Testis (tissue), 3 donors: ENCODE results near the gene PCCA. TPM values are rescaled to one million over a fixed set of nuclear protein-coding genes. Genes with fewer than 3 reads are reported as not detected.
"Not testable (repeated sequence)": the region's sequence is repeated elsewhere in the genome, so short reads cannot be mapped to it uniquely, and the experiment has no call there.

ENCODE experiments used
- DNase-seq: peaks from one replicate; pipeline ENCODE4 v3.0.0-alpha.2; 2019
- H3K27ac ChIP-seq, 2 donors: fragments of 200-600 bp; sonication (generic); one replicate each; pipeline ENCODE4 v1.5.1; 2019
- H3K27me3 ChIP-seq: fragments of 200-600 bp; sonication (generic); one replicate; pipeline ENCODE4 v1.5.1; 2019
- H3K36me3 ChIP-seq: fragments of 200-600 bp; sonication (generic); one replicate; pipeline ENCODE4 v1.5.1; 2017; ENCODE audit warnings: low read depth; ENCODE audit errors: missing control alignments
- H3K4me1 ChIP-seq: fragments of 200-600 bp; sonication (generic); one replicate; pipeline ENCODE4 v1.5.1; 2019
- H3K4me3 ChIP-seq, 2 donors: fragments of 200-600 bp; sonication (generic); one replicate each; pipeline ENCODE4 v1.5.1; 2017 to 2019
- H3K9me3 ChIP-seq: fragments of 200-600 bp; sonication (generic); one replicate; pipeline ENCODE4 v1.5.1; 2017
- CTCF ChIP-seq, 3 experiments: fragments of 450-650 bp in 2 of 3; fragments of 200-600 bp in 1 of 3; sonication (generic) in 1 of 3; IDR thresholded peaks; one replicate each; pipeline ENCODE4 v1.5.1; 2016 to 2019; ENCODE audit warnings: antibody characterized with exemption in 3 of 3, mild to moderate bottlenecking in 2 of 3, moderate library complexity in 1 of 3
- POLR2A ChIP-seq: fragments of 450-650 bp; IDR thresholded peaks from one replicate; pipeline ENCODE4 v1.6.1; 2017; ENCODE audit warnings: antibody characterized with exemption, mild to moderate bottlenecking, moderate library complexity
- WGBS, 2 donors: methylation state at CpG; one replicate each; pipeline ENCODE4 v1.1.5; 2018; 5-methylcytosine and 5-hydroxymethylcytosine counted together
- intact Hi-C: fragments of 100-400 bp; cut with DNase I; formaldehyde crosslinking; loops from one replicate; pipeline ENCODE4 v1.15.1; 2023; ENCODE audit warnings: low total_unique reads
- polyA plus RNA-seq: library from polyadenylated mRNA; stranded (reverse); fragments of 350-450 nt; fragmentation: Illumina TruSeq; extraction: RNeasy Lipid Tissue Mini Kit (QIAGEN cat#74804); gene quantifications from one replicate; pipeline ENCODE4 v1.2.3, GENCODE V29; 2014; ENCODE audit warnings: low read depth, low replicate concordance; ENCODE audit not compliant: insufficient read depth
- total RNA-seq, 2 donors: library from RNA; depleted of rRNA; stranded (reverse); fragments of >200 nt; gene quantifications; one replicate each; pipeline ENCODE4 v1.2.3, GENCODE V29; 2016

The PCCA gene
- total and polyA plus RNA-seq, 3 donors from 2014 or later: 17.9 to 56.2 (median 39.2) TPM

GRCh38 chr13:100381595-100382224 is 292.8 kb downstream of the PCCA start:
- no peak for DNase-seq
- no peaks in the 10 kb centered on the region for H3K36me3 ChIP-seq
- intact Hi-C loops: no loop called here
- TF ChIP-seq POLR2A: no peak
- TF ChIP-seq CTCF (IDR thresholded peaks at IDR 0.05): no peak
- WGBS, 2 donors: 91 to 92% methylated on average over 15 to 16 of the region's 16 CpGs
- no peak overlapping the region for H3K27ac ChIP-seq
- no peaks in the 10 kb centered on the region for H3K4me1 ChIP-seq
- H3K27me3 ChIP-seq: no peaks in the 10 kb centered on the region
- no peak overlapping the region for H3K4me3 ChIP-seq
- no peaks in the 10 kb centered on the region for H3K9me3 ChIP-seq

GRCh38 chr13:100382785-100383184 is 293.9 kb downstream of the PCCA start:
- Histone ChIP-seq H3K27me3 (no peaks in the 10 kb centered on the region), H3K9me3 (no peaks in the 10 kb centered on the region), H3K27ac (no peak overlapping the region), H3K4me3 (no peak overlapping the region), H3K4me1 (no peaks in the 10 kb centered on the region), H3K36me3 (no peaks in the 10 kb centered on the region)
- DNase-seq: no peak
- TF ChIP-seq CTCF (IDR thresholded peaks at IDR 0.05) (no peak), POLR2A (no peak)
- intact Hi-C loops: no loop called here

GRCh38 chr13:100387416-100387815 is 298.5 kb downstream of the PCCA start:
- intact Hi-C loops: no loop called here
- H3K4me1 ChIP-seq: no peaks in the 10 kb centered on the region
- no peaks in the 10 kb centered on the region for H3K9me3 ChIP-seq
- 78 to 84% methylated on average over 3 of the region's 3 CpGs for WGBS, 2 donors
- no peaks in the 10 kb centered on the region for H3K36me3 ChIP-seq
- H3K27ac ChIP-seq: no peak overlapping the region
- DNase-seq: no peak
- TF ChIP-seq CTCF (IDR thresholded peaks at IDR 0.05): no peak
- TF ChIP-seq POLR2A: no peak
- H3K4me3 ChIP-seq: no peak overlapping the region
- H3K27me3 ChIP-seq: no peaks in the 10 kb centered on the region

- H3K4me3 ChIP-seq: not testable (repeated sequence)
- WGBS, 2 donors: 90 to 96% methylated on average over 5 of the region's 5 CpGs
Observed at GRCh38 chr13:100388150-100388549, 299.3 kb downstream of the PCCA start.

GRCh38 chr13:100388923-100389322 is 300.0 kb downstream of the PCCA start:
- WGBS, 2 donors: 88 to 91% methylated on average over 4 of the region's 4 CpGs

More at GRCh38 chr13:100388150-100388549, 299.3 kb downstream of the PCCA start:
- H3K27ac ChIP-seq, intact Hi-C loops, H3K27me3 ChIP-seq, H3K9me3 ChIP-seq, DNase-seq, H3K36me3 ChIP-seq, H3K4me1 ChIP-seq: not testable (repeated sequence)

More at GRCh38 chr13:100388923-100389322, 300.0 kb downstream of the PCCA start:
- Histone ChIP-seq H3K27me3 (no peaks in the 10 kb centered on the region), H3K4me1 (no peaks in the 10 kb centered on the region), H3K36me3 (no peaks in the 10 kb centered on the region), H3K4me3 (no peak overlapping the region), H3K9me3 (no peaks in the 10 kb centered on the region), H3K27ac (no peak overlapping the region)
- intact Hi-C loops: no loop called here
- no peak for DNase-seq
- no peak for TF ChIP-seq POLR2A
- no peak for TF ChIP-seq CTCF (IDR thresholded peaks at IDR 0.05)
